ENCODE results near the gene TBC1D28. TPM values are rescaled to one million over a fixed set of nuclear protein-coding genes. Genes with fewer than 3 reads are reported as not detected.

Gene TBC1D28
- total RNA-seq, 1 donor from 2014 or later = not detected

Other genes with a start within 250 kb of the TBC1D28 start
- 0.47 TPM for gene LGALS9C, start 167.6 kb downstream of the TBC1D28 start, total RNA-seq
- 1.9 TPM for gene FOXO3B, start 37.9 kb upstream of the TBC1D28 start, total RNA-seq
- 0.27 TPM for gene FBXW10, start 99.7 kb upstream of the TBC1D28 start, total RNA-seq
- gene TVP23B, start 136.8 kb upstream of the TBC1D28 start, total RNA-seq = 36.8 TPM
- 23.6 TPM for gene PRPSAP2, start 213.7 kb upstream of the TBC1D28 start, total RNA-seq

All from lower lobe of right lung (tissue), 1 donor.